ENCODE measurements around the gene ABCA2. TPM values are rescaled to one million over a fixed set of nuclear protein-coding genes. Genes with fewer than 3 reads are reported as not detected.

Gene ABCA2
- total RNA-seq, 1 experiment from 2014 or later: 27.0 TPM

GRCh38 chr9:137053944-137054931, 26.2 kb upstream of the ABCA2 start, which contains the start of gene ENTPD2:
ENTPD2 (minus strand) TSS chr9:137054061; CDS start chr9:137053997, 64 bp downstream.
- no TSS peak for BruUV-seq (replicated peaks)
- H3K4me3 ChIP-seq (ENCODE audit: low read depth in 2 of 2, low read length in 2 of 2): peak within 1 kb of the TSS; percentile 30 to 32
- CTCF ChIA-PET: no interaction called here
- in situ Hi-C loops (cut with HindIII; ENCODE audit: low pct_unique_long_range_greater_than_20kb, low sequenced_read_pairs) (no loop called here), intact Hi-C loops (cut with micrococcal nuclease; ENCODE audit: unreplicated experiment) (no loop called here)
- TF ChIP-seq REST (IDR thresholded peaks at IDR 0.05; ENCODE audit: insufficient read depth in 1 of 2, low read depth in 2 of 2, low read length in 1 of 2) (no peak), POLR2AphosphoS5 (IDR thresholded peaks at IDR 0.05; ENCODE audit: low read depth, low read length) (no peak), TCF7L2 (IDR thresholded peaks at IDR 0.05; ENCODE audit: low read depth, low read length) (no peak), SIN3A (IDR thresholded peaks at IDR 0.05; ENCODE audit: borderline replicate concordance, insufficient read depth, low read depth, low read length) (no peak), CTCF (IDR thresholded peaks at IDR 0.05) (no peak)
- POLR2A ChIA-PET: no interaction called here
- ATAC-seq: peak; percentile 51
- no peaks in the 10 kb centered on the region for H3K27me3 ChIP-seq (ENCODE audit: control insufficient read depth, insufficient read depth, low read length)
- H3K36me3 ChIP-seq (ENCODE audit: control insufficient read depth, insufficient read depth, low read length): no peaks in the 10 kb centered on the region
- H3K9me3 ChIP-seq (ENCODE audit: control insufficient read depth, insufficient read depth, low read depth, low read length): no peaks in the 10 kb centered on the region
- H3K4me1 ChIP-seq (ENCODE audit: control insufficient read depth, insufficient read depth, low read length): peaks cover 2% of the 10 kb centered on the region; the same call in 1 of the 2 replicates
- no peak within 1 kb of the TSS for H3K27ac ChIP-seq (ENCODE audit: low read length)
- no peak for DNase-seq (ENCODE audit: low read depth, low spot score)

DNA sequence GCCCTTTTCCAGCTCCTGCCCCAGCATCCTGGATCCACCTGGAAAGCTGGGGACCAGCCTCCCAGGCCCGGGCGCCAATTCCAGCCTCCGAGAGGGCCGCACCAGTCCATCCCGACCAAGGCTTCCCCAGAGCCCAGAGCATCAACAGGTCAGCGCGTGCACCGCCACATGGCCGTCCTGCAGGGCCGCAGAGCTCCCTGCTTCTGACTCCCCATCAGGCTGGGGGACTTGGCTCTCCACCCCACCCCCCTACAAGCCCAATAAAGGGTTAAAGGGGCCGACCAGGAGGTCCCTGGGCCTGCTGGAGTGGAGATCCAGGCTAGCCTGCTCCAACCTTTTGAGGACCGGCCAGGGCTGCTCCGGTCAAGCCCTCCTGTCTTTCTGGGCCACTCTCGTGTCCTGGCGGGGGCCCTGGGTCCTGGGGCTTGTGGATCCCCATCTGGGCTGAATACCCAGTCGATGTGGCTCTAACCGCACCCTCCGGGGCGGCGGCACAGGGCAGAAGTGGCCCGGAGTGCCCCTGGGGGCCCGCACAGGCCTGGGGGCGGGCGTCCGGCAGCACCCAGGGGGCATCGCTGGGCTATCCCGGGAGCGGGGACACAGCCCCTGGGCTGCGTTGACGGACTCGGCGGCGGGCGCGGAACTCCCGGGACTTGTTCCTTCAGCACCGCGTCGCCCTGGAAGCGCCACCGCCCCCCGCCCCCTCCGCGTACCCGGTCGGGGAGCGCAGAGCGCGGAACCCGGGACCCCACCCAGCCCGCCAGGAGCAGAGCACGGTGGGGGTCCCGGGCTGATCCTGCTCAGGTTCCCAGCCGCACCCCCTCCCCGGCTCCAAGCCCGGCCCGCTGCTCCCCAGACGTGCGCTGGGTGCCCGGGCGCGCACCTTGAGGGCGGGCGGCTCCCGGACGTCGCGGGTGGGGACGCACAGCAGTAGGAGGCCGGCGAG, 25.2 kb upstream of the ABCA2 start:
- ATAC-seq (peak; percentile 37), DNase-seq (ENCODE audit: low read depth, low spot score) (no peak)
- no TSS peak for BruUV-seq (replicated peaks)
- Histone ChIP-seq H3K4me1 (ENCODE audit: control insufficient read depth, insufficient read depth, low read length) (peaks cover 2% of the 10 kb centered on the region; the same call in 1 of the 2 replicates), H3K9me3 (ENCODE audit: control insufficient read depth, insufficient read depth, low read depth, low read length) (no peaks in the 10 kb centered on the region), H3K36me3 (ENCODE audit: control insufficient read depth, insufficient read depth, low read length) (no peaks in the 10 kb centered on the region), H3K4me3 (ENCODE audit: low read depth in 2 of 2, low read length in 2 of 2) (peak overlapping the region; percentile 30 to 32), H3K27ac (ENCODE audit: low read length) (no peak overlapping the region), H3K27me3 (ENCODE audit: control insufficient read depth, insufficient read depth, low read length) (no peaks in the 10 kb centered on the region)
- ChIA-PET CTCF (no interaction called here), POLR2A (no interaction called here)
- intact Hi-C loops (cut with micrococcal nuclease; ENCODE audit: unreplicated experiment) (no loop called here), in situ Hi-C loops (cut with HindIII; ENCODE audit: low pct_unique_long_range_greater_than_20kb, low sequenced_read_pairs) (no loop called here)
- TF ChIP-seq CTCF (IDR thresholded peaks at IDR 0.05): no peak
- no peak for TF ChIP-seq SIN3A (IDR thresholded peaks at IDR 0.05; ENCODE audit: borderline replicate concordance, insufficient read depth, low read depth, low read length)
- TF ChIP-seq POLR2AphosphoS5 (IDR thresholded peaks at IDR 0.05; ENCODE audit: low read depth, low read length): no peak
- no peak for TF ChIP-seq REST (IDR thresholded peaks at IDR 0.05; ENCODE audit: insufficient read depth in 1 of 2, low read depth in 2 of 2, low read length in 1 of 2)
- no peak for TF ChIP-seq TCF7L2 (IDR thresholded peaks at IDR 0.05; ENCODE audit: low read depth, low read length)
